Glutamatergic neuron (in vitro differentiated cells): ENCODE measurements around the gene CORO1A. TPM values are rescaled to one million over a fixed set of nuclear protein-coding genes. Genes with fewer than 3 reads are reported as not detected.

Experiments
- DNase-seq: peaks from one replicate; pipeline ENCODE4 v3.0.0; 2022
- H3K27ac Mint-ChIP-seq: one replicate; pipeline ENCODE4 v1.8.0; 2020; ENCODE audit warnings: mild to moderate bottlenecking, mixed read lengths, inconsistent platforms; ENCODE audit not compliant: unreplicated experiment
- H3K27me3 Mint-ChIP-seq: one replicate; pipeline ENCODE4 v1.8.0; 2020; ENCODE audit warnings: mild to moderate bottlenecking, moderate library complexity, mixed read lengths, inconsistent platforms; ENCODE audit not compliant: unreplicated experiment
- H3K36me3 Mint-ChIP-seq: one replicate; pipeline ENCODE4 v1.8.0; 2020; ENCODE audit warnings: mild to moderate bottlenecking, mixed read lengths, inconsistent platforms; ENCODE audit not compliant: unreplicated experiment
- H3K4me1 Mint-ChIP-seq: one replicate; pipeline ENCODE4 v1.8.0; 2020; ENCODE audit warnings: mild to moderate bottlenecking, low read depth, mixed read lengths, inconsistent platforms; ENCODE audit not compliant: unreplicated experiment
- H3K4me3 Mint-ChIP-seq: one replicate; pipeline ENCODE4 v1.8.0; 2020; ENCODE audit warnings: mild to moderate bottlenecking, mixed read lengths, inconsistent platforms; ENCODE audit not compliant: unreplicated experiment
- H3K9me3 Mint-ChIP-seq: one replicate; pipeline ENCODE4 v1.8.0; 2020; ENCODE audit warnings: mild to moderate bottlenecking, moderate library complexity, mixed read lengths, inconsistent platforms; ENCODE audit not compliant: unreplicated experiment
- CTCF ChIP-seq: fragments of 200-600 bp; sonication (generic); IDR thresholded peaks from one replicate; pipeline ENCODE4 v1.5.0; 2021; ENCODE audit not compliant: partially characterized antibody, unreplicated experiment
- long read RNA-seq: library from polyadenylated mRNA; unstranded; transcript quantifications from one replicate; pipeline ENCODE4 v2.0.0, GENCODE V29; 2020; ENCODE audit not compliant: unreplicated experiment
- total RNA-seq: library from RNA; stranded (reverse); fragmentation: NEBNext Ultra II Directional; extraction: Animal tissue kit (Norgen Biotek cat#: 25700); gene quantifications from one replicate; pipeline ENCODE4 v1.2.1, GENCODE V29; 2021; ENCODE audit not compliant: unreplicated experiment

CORO1A gene
- 75.2 TPM for total RNA-seq
- long read RNA-seq, transcript CORO1A-201 (11 exons, 1,803 nt), result major isoform, 64 of 69 reads
- long read RNA-seq, partial matches to known transcripts, result 3 of 69 reads
- long read RNA-seq, other reads (novel, unspliced or antisense), result 2 of 69 reads

GRCh38 chr16:30183233-30184095 lies at the start of gene CORO1A:
CORO1A (plus strand) TSS chr16:30183602; CDS start chr16:30185210, 1,608 bp downstream.
- Mint-ChIP-seq H3K27ac (no peak within 1 kb of the TSS), H3K9me3 (peaks cover 2% of the 10 kb centered on the region), H3K4me1 (no peaks in the 10 kb centered on the region), H3K36me3 (no peaks in the 10 kb centered on the region), H3K27me3 (peaks cover 4% of the 10 kb centered on the region), H3K4me3 (peak within 1 kb of the TSS; percentile 86)
- peak; percentile 91 for DNase-seq
- no peak for TF ChIP-seq CTCF

DNA sequence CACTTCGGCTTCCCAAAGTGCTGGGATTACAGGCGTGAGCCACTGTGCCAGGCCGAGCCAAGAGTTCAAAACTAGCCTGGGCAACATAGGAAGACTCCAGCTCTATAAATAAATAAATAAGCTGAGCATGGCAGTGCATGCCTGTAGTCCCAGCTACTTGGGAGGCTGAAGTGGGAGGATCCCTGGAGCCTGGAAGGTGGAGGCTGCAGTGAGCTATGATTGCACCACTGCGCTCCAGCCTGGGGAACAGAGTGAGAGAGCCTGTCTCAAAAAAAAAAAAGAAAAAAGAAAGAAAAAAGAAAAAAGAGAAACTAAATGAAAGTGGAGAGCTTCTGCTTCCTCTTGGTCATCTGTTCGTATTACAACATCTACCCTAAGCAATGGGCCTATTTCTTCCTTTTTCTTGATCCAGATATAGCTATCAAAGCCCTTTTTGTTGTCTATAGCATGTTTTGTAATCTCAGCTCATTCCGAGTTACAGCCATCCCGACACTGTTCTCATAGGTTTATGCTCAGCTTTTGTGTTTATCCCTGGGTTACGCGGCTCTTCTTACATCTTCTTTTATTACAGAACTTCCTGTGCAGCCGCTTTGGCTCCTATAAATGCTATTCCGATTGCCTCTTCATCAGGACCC lies 46.3 kb upstream of the CORO1A start:
- Mint-ChIP-seq H3K9me3 (peaks cover 6% of the 10 kb centered on the region), H3K4me1 (peaks cover 12% of the 10 kb centered on the region), H3K4me3 (peak overlapping the region; percentile 40), H3K27ac (peak overlapping the region; percentile 93), H3K27me3 (peaks cover 3% of the 10 kb centered on the region), H3K36me3 (no peaks in the 10 kb centered on the region)
- TF ChIP-seq CTCF, result no peak
- DNase-seq, result no peak

- Mint-ChIP-seq H3K4me1 (peaks cover 8% of the 10 kb centered on the region), H3K9me3 (peaks cover 6% of the 10 kb centered on the region), H3K27me3 (peaks cover 3% of the 10 kb centered on the region), H3K36me3 (no peaks in the 10 kb centered on the region), H3K27ac (peak overlapping the region; percentile 93), H3K4me3 (no peak overlapping the region)
- DNase-seq, result peak; percentile 63
- no peak for TF ChIP-seq CTCF
Measured at GRCh38 chr16:30137897-30138296, 45.5 kb upstream of the CORO1A start.

- no peak overlapping the region for H3K4me3 Mint-ChIP-seq
- peaks cover 8% of the 10 kb centered on the region for H3K4me1 Mint-ChIP-seq
- no peaks in the 10 kb centered on the region for H3K36me3 Mint-ChIP-seq
- H3K9me3 Mint-ChIP-seq, result peaks cover 6% of the 10 kb centered on the region
- H3K27me3 Mint-ChIP-seq, result peaks cover 2% of the 10 kb centered on the region
- no peak for DNase-seq
- H3K27ac Mint-ChIP-seq, result peak overlapping the region; percentile 39
- TF ChIP-seq CTCF, result no peak
Measured at GRCh38 chr16:30139583-30140481, 43.6 kb upstream of the CORO1A start.
